NCI-H2029 (cell line): ENCODE measurements around the gene SIGLEC6.
"Not testable (repeated sequence)": the region's sequence is repeated elsewhere in the genome, so short reads cannot be mapped to it uniquely, and the experiment has no call there.

Source experiments
- DNase-seq: peaks from one replicate; lab custom pipeline; 2025; lab: John Stamatoyannopoulos, UW

The SIGLEC6 gene

DNA sequence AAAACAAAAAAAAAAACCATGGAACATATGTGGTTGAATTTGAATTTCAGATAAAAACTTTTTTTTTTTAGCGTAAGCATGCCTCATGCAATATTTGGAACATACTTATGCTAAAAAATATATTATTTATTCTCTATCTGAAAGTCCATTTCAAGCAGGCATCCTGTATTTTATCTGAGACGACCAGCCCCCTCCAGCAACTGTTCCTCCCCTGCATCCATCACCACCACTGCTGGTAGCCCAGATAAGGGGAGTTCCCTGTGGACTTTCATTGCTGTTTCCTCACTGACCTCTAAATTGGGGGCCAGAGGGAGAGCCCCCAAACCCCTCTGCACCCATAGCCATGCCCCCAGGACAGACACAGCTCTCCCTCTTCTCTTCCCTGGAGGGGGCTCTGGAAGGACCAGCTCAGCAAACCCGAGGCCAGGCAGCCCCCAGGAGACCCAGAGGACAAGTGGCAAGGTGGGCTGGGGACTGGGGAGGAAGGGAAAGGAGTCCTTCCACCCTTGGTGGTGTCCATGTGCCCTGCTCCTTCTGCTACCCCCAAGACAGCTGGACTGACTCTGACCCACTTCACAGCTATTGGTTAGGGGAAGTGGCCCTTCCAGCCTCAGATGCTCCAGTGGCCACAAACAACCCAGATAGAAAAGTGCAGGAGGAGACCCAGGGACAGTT is 23.3 kb downstream of the SIGLEC6 start:
- DNase-seq, result no peak

DNA sequence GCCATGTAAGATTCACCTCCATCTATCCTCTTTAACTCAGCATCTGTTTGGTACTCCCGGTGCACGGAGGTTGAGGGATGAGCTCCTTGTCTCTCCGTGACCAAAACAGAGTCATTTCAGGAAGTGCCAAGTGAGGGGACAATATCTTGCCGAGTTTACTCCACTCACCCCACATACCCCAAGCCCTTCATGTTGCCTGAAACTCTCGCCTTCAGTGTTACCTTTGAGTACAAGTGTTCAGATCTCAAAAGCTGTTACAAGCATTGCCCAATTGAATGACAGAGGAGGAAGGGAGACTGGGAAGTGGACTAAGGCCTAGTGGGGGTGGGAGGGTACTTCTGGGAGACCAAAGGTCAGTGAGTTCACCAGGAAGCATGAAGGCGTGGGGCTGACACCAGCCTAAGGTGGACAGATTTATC is 23.8 kb downstream of the SIGLEC6 start:
- no peak for DNase-seq

DNA sequence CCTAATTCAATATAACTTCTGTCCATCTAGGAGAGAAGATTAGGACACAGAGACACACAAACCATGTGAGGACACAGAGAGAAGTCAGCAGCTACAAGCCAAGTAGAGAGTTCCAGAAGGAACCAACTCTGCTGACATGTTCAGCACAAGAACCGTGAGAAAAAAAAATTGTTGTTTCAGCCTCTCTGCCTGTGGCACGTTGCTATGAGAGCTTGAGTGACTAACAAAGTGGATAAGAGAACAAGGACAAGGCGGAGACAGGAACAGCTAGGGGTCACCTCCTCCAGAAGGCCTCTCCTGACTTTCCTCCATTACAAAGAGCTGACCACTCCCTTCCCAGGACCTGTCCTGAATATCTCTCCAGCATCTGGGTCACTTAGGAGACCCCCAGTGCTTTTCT is 24.3 kb downstream of the SIGLEC6 start:
- no peak for DNase-seq

DNA sequence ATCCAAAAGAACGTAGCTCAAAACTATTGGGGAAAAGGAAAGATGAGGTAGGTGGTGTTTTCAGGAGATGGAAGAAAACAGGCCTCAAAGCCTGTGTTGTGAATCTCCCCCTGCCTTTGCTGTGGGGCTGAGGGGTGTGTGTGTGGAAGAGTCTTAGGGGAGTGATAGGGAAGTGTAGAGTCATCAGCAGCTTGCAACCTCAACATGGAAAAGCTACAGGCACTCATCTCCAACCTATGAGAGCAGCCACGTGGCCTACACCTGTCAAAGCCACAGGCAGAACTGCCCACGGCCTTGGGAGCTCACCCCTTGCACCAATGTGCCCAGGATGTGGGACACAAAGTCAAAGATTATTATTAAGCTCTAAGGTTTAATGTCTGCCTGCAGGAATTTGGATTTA is 25.6 kb downstream of the SIGLEC6 start:
- DNase-seq, result no peak

DNA sequence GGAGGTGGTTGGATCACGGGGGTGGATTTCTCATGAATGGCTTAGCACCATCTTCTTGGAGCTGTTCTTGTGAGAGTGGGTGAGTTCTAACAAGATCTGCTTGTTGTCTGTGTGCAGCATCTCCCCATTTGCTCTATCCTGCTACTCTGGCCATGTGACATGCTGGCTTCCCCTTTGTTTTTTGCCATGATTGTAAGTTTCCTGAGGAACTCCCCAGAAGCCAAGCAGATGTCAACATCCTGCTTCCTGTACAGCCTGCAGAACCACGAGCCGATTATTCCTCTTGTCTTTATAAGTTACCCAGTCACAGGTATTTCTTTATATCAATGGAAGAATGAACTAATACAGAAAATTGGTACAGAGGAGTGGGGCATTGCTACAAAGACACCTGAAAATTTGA is 27.6 kb downstream of the SIGLEC6 start:
- DNase-seq, result no peak

DNA sequence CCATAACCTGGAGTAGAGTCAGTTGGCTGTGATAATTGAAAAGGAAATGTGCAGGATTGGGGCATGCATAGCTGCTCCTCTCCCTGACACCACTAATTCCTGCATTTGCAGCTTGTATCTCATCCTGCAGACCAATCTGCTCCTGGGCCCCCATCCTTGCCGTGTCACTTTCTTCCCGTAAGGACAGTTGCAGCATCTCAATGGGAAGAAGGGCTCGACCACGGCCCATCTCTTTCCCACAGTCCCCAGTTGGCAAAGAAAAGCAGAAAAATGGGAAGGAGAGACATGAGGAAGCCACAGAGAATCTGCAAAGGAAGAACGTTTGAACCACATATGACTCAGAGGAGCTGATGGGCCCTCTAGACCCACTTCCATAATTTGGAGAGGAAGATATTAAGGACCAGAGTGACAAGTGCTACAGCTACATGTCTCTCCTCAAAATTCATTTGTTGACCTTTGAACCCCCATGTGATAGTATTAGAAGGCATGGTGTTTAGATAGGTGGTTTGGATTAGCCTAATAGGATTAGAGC is 28.1 kb downstream of the SIGLEC6 start:
- DNase-seq, result no peak

DNA sequence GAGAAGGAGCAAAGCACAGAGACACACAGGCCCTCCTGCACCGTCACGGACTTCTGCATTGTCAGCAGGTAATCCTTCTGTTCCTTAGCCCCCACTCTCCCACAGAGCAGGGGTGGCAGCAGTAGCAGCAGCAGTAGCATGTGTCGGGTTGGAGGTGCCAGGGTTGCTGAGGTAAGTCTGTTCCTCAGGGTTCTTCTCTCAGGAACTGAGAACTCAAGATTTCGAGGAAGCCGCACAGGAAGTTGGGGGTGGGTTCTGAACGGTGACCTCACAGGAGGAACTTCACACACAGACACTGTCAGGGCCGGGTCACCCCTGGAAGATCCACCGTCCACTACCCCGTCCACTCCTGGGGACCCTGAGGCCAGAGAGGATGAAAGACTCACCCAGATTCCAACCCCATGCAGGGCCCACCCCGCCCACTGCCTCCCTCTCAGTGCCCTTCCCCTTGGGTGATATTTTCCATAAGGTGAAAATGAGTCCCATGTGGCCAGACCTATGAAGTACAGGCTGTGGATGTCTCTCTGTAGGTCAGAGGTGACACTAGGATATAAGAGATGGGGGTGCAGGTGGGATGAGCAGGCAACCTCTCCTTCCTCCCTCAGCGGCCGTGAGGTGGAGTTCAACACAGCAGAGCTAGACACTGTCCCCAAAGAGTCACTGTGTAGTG is 29.7 kb downstream of the SIGLEC6 start, which contains the start of gene SIGLEC12:
Gene SIGLEC12, minus strand, starts transcription at position 207 of the 670 bp plus-strand sequence. Its CDS starts 67 bp downstream, at position 140.
- DNase-seq, result no peak

DNA sequence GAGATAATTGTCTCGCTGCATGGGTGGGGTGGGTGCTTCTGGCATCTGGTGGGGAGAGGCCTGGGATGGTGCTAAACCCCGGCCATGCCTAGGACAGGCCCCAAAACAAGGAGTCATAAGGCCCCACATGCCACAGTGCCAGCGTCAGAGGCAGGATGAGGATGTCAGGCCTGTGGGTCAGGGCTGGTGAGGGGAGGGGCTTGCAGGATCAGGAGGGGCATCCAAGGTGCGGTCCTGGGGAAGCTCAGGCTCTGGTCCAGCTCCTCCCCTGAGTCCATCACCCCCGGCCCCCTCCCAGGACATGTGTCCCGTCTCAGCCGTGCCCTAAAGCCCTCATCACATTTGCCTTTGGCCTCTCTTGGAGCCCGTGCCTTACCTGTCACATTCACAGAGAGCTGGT is 30.5 kb downstream of the SIGLEC6 start:
- DNase-seq, result not testable (repeated sequence)

DNA sequence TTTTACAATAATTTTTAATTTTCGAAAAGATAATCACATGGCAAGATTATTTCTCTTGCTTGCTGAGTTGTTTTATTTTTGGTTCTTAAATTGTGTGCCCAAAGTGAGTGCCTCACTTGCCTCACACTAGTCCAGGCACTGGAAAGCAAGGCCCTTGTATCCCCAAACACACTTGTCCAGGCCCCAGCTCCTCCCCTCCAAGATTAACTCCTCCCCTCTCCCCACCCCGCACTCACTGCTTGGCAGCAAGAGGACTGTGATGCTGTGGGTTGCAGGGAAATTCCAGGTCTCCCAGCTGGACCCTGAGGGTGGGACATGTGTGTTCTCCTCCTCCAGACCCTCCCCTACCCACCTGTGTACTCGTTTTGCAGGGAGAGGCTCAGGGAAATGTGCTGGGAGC is 33.8 kb downstream of the SIGLEC6 start:
- no peak for DNase-seq

DNA sequence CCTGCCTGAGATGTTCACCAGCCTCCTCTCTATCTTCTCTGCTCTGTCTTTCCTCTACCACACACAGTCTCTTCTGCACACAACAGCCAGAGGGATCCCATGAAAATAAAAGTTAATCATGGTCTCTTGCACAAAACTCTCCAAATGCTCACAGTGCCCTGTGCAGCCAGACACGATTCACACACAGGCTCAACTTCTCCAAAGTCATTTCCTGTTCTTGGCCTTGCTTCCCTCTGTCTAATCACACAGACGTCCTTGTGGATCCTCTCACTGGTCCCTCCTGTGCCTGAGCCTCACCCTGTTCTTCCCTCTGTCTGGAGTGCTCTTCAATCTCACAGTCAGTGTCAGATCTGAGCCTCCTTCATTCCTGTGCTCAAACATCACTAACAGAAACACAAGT is 37.7 kb downstream of the SIGLEC6 start:
- no peak for DNase-seq

DNA sequence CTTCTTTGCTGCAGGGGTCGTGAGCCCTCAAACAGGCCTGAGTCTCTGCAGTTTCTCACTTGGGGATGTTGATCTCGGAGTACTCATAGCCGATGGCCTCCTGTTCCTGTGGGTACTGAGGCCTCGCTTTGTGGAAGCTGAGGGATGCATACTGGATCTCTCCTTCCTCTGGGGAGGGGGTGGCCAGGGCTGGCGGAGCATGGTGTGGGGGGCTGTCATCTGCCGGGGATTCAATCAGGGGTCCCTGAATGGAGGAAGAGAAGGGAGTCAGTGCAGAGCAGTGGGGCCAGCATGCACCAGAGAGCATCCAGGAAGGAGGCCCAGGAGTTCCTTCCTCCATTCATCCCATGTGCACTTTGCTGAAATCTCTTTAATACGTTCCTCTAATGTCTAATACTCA is 39.9 kb downstream of the SIGLEC6 start:
- no peak for DNase-seq

DNA sequence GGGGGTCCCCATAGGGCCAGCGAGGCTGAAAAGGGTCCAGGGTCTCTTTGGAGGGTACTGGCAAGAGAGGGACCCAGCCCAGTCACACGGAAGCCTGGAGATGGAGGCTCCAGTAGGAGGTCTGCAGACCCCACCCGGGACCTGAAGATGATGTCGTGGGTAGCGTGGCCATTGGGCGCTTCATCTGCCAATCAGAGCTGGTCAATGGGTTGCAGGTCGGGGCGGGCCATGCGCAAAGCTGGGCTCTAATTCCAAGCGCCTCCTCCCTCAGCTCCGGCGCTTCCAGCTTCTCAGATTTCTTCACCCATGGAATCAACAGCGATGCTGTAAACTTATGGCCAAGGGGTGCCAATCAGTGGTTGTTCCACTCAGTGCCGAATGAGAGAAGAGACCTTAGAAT is 40.8 kb downstream of the SIGLEC6 start:
- DNase-seq, result no peak

DNA sequence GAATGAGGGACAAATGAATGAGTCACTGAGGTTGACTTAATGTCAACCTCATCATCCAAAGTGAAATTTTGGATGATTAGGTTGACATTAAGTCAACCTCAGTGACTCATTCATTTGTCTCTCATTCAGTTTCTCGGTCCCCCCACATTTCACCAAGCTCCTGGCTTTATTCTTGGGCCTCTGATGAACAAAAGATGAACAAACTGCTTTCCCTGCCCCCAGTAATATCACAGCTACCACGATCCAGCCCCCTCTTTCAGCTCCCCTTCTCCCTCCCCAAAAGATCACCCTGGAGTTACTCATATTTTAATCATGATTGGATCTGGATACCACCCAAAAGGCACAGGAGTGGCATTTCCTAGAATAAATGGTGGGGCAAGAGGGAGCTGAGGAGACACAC is 42.4 kb downstream of the SIGLEC6 start:
- no peak for DNase-seq

DNA sequence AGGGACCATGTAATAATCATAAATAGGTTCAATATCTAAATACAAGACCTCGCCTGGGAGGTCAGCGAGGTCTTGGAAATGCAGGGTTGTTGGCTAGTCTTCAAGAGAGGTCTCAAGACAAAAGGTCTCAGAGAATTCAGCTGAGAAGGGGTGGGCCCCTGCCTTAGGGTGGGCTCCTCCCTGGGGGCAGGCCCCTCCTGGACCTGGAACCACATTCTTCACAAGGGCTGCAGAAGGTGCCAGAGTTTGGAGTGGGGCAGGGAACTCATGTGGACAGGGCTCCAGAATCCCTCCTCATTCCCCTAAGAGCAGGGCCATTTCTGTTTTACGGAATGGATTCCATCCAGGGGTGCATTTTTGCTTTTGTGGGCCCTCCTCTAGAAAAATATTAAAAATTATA is 43.0 kb downstream of the SIGLEC6 start:
- no peak for DNase-seq

DNA sequence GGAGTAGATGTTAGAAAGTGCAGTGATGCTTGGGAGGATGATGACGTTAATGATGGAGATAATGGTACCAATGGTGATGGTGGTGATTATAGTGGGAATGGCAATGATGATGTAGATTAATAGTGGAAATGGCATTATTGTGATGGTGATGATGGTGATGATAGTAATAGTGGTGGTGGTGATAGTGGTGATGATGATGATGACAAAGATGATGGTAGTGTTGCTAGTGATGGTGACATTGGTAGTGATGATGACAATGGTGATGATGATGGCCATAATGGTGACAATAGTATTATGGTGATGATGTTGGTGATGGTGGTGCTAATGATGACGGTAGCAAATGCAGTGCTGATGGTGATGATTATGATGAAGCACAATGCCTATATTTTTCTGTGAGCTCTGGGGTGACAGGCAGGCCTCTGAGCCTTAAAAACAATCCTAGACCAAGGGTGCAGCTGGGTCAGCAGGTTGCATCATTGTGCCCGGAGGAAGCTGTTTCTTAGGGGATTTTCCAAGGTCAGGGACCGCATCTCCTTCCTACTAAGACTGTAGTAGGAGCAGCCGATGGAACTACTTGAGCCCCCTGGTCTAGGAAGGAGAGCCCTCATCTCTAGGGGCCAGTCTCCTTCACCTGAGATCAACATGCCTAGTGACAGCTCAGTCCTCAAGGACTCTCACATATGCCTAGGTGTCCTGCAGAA is 45.4 kb downstream of the SIGLEC6 start:
- no peak for DNase-seq

DNA sequence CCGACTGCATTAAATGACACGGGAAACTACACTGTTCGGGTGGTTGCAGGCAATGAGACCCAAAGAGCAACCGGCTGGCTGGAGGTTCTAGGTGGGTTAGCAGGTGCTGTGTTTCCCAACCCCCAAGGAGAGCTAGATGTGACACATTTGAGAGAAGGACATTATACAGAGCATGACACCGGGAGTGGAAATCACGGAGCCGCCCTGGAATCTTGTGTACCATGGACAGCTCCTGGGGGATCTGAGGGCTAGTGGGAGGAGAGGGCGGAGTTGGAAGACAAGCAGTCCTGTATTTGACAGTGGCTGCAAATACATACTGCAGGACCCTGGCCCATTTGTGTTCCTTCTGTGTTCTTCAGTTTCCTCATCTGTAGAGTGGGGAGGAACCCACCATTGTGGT is 50.9 kb downstream of the SIGLEC6 start:
- DNase-seq, result no peak

DNA sequence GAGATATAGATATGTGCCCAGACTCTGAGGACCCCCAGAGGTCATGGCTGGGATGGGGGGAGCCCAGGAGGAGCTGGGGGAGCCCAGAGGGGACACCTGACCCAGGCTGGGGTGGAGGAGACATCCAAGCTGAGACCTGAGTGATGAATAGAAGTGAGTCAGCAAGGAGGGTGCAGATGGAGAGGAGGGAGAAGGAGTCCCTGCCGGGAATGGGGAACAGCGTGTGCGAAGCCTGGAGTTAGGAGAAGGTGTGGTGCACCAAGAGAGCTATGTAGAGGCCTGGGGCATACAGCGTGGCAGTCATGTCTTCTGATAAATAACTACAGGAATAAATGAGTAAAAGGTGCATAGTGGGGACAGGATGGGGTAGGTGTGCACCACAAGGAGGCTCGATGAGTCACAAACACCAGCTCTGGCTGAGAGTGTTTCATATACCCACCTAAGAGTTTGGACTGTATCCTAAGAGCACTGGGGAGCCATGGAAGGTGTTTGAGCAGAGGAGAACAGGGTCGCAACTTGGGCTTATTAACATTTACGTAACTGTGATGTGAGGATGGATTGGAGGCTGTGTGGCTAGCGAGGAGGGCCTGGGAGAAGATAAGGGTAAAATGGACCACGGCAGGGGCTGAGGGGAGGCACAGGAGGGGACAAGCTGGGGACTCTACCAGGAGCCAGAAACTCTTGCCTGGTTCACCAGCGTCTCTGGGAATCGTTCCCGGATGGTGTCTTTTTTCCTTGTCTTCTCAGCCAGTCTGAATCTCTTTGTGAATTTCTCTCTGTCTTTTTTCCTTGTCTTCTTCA is 51.7 kb downstream of the SIGLEC6 start:
- no peak for DNase-seq

DNA sequence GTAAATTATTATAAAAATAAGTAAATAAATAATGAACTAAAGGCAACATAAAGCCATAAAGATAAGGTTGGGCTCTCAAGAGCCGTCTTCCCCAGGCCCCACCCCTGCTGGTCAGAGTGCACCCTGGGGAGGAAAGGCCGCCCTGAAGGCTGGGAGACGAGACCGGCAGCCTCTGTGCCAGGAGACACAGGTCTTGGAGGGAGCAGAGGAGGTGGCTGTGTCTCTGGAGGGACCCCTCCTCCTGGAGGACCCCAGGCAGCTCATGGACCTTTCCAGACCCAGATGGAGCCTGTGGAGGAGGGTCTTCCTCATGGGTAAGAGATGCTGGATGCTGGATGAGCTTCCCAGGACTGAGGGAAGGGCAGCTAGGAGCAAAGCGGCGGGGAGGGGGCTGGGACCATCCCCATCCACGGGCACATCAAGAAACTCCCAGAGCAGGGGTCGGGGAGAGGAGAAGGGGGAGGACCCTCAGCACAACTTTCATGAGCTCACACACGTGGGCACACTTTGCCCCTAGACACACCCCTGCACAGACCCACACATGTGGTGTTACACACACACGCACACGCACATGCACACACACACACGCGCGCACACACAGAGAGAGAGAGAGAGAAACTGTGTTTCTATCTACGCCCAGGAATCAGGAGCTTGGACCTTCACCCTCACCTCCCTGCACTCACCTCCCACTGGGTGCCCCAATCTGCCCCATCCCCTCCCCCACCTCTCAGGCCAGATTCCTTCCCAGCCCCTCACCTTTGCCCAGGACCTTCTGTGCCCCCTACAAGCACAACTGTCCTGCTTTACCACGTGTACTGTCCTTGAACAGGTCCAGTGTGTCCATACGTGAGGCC is 52.9 kb downstream of the SIGLEC6 start, which contains the start of gene CEACAM18:
Gene CEACAM18, plus strand, starts transcription at position 159 of the 854 bp plus-strand sequence.
- no peak for DNase-seq

DNA sequence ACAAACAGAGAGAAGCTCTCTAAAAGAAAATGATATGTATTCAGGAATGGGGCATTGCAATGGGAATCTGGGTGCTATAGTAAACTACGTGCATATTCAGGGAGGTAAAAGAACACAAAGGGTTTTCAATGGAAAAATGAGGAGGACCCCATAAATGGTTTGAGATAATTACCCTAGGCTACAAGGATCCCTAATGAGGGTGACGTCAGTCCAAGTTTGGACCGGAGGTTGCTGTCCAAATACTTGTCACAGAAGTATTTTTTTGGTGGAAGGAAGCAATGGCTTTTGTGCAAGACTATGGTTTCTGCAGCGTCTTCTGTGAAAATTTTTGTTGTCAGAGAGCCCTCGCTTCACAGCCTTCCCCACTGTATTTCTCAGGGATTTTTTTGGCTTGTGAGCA is 54.1 kb downstream of the SIGLEC6 start:
- no peak for DNase-seq

DNA sequence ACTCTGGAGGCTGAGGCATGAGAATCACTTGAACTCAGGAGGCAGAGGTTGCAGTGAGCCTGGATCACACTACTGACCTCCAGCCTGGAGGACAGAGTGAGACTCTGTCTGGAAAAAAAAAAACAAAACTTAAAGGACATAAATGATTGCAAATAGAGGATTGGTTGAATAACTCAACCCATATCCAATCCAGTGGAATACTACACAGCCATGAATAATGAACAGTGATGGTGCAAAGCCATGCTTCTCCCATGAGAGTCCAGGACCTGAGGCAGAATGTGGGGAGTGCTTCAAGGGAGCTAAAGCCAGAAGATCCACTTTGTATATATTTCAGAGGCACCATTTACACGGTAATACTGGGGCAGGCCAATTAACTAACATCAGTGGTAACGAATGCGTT is 55.3 kb downstream of the SIGLEC6 start:
- no peak for DNase-seq
